WTC11 (cell line): ENCODE measurements around the gene FAM111B. TPM values are rescaled to one million over a fixed set of nuclear protein-coding genes. Genes with fewer than 3 reads are reported as not detected.

Experiments
- ATAC-seq: fragments of 200-7000 bp; cut with Tn5 transposase; 2 replicates; pipeline ENCODE4 v1.10.0; 2021; ENCODE audit warnings: mild to moderate bottlenecking, moderate library complexity
- CTCF ChIA-PET: fragments of 300-600 bp; sonication (Branson Sonifier 250); formaldehyde crosslinking; loops from one replicate; lab custom pipeline; 2021; ENCODE audit warnings: antibody characterized with exemption; lab: Charles Lee
- POLR2A ChIA-PET: fragments of 350-600 bp; sonication (Branson Sonifier 250); formaldehyde crosslinking; loops from one replicate; lab custom pipeline; 2021; ENCODE audit warnings: antibody characterized with exemption; lab: Charles Lee
- DNase-seq: peaks from one replicate; pipeline ENCODE4 v3.0.0; 2021; ENCODE audit warnings: low spot score
- H3K27ac Mint-ChIP-seq: 2 replicates; pipeline ENCODE4 v1.8.0; 2021; ENCODE audit warnings: mixed read lengths
- H3K27me3 Mint-ChIP-seq: 2 replicates; pipeline ENCODE4 v1.8.0; 2021; ENCODE audit warnings: low read depth, mild to moderate bottlenecking, moderate library complexity, mixed read lengths
- H3K36me3 Mint-ChIP-seq: 2 replicates; pipeline ENCODE4 v1.8.0; 2021; ENCODE audit warnings: mixed read lengths
- H3K4me1 Mint-ChIP-seq: 2 replicates; pipeline ENCODE4 v1.8.0; 2022; ENCODE audit warnings: mixed read lengths
- H3K4me3 Mint-ChIP-seq: 2 replicates; pipeline ENCODE4 v1.8.0; 2021; ENCODE audit warnings: mild to moderate bottlenecking, moderate library complexity, mixed read lengths
- H3K9me3 Mint-ChIP-seq: 2 replicates; pipeline ENCODE4 v1.8.0; 2021; ENCODE audit warnings: mixed read lengths
- ATF1 ChIP-seq: sonication (generic); formaldehyde crosslinking; IDR thresholded peaks from 2 replicates; pipeline ENCODE4 v1.8.1; 2023; ENCODE audit warnings: mild to moderate bottlenecking, moderate library complexity, missing genetic modification reagents
- FOXJ3 ChIP-seq: sonication (generic); formaldehyde crosslinking; IDR thresholded peaks from 2 replicates; pipeline ENCODE4 v1.9.0; 2021; ENCODE audit warnings: missing genetic modification reagents, mild to moderate bottlenecking, borderline replicate concordance
- FOXK1 ChIP-seq: sonication (generic); formaldehyde crosslinking; IDR thresholded peaks from 2 replicates; pipeline ENCODE4 v1.8.0; 2022; ENCODE audit warnings: mild to moderate bottlenecking, moderate library complexity, missing genetic modification reagents
- HMGA2 ChIP-seq: fragments of 250-450 bp; sonication (Bioruptor Pico); IDR thresholded peaks from 2 replicates; pipeline ENCODE4 v1.4.0; 2021; ENCODE audit warnings: mild to moderate bottlenecking, moderate library complexity
- MYBL2 ChIP-seq: sonication (generic); formaldehyde crosslinking; IDR thresholded peaks from 2 replicates; pipeline ENCODE4 v1.8.1; 2023; ENCODE audit warnings: mild to moderate bottlenecking, moderate library complexity, missing genetic modification reagents
- NFE2L1 ChIP-seq: sonication (generic); formaldehyde crosslinking; IDR thresholded peaks from 2 replicates; pipeline ENCODE4 v1.8.1; 2023; ENCODE audit warnings: missing genetic modification reagents
- NFYB ChIP-seq: sonication (generic); formaldehyde crosslinking; conservative IDR thresholded peaks from 2 replicates; pipeline ENCODE4 v1.8.0; 2022; ENCODE audit warnings: low read depth, missing genetic modification reagents
- NR1H2 ChIP-seq: sonication (generic); formaldehyde crosslinking; IDR thresholded peaks from 2 replicates; pipeline ENCODE4 v1.9.0; 2021; ENCODE audit warnings: mild to moderate bottlenecking, moderate library complexity, missing genetic modification reagents
- OVOL2 ChIP-seq: fragments of 250-450 bp; sonication (Bioruptor Pico); IDR thresholded peaks from 2 replicates; pipeline ENCODE4 v1.9.0; 2021; ENCODE audit warnings: mild to moderate bottlenecking, borderline replicate concordance
- PRRX2 ChIP-seq: fragments of 250-450 bp; sonication (Bioruptor Pico); IDR thresholded peaks from 2 replicates; pipeline ENCODE4 v1.8.0; 2021; ENCODE audit warnings: mild to moderate bottlenecking
- RELA ChIP-seq: sonication (generic); formaldehyde crosslinking; IDR thresholded peaks from 2 replicates; pipeline ENCODE4 v1.8.1; 2022; ENCODE audit warnings: missing genetic modification reagents, mild to moderate bottlenecking, borderline replicate concordance
- RORB ChIP-seq: fragments of 250-450 bp; sonication (Bioruptor Pico); IDR thresholded peaks from 2 replicates; pipeline ENCODE4 v1.9.0; 2021; ENCODE audit warnings: mild to moderate bottlenecking
- ZBTB21 ChIP-seq: sonication (generic); formaldehyde crosslinking; IDR thresholded peaks from 2 replicates; pipeline ENCODE4 v1.8.1; 2023; ENCODE audit warnings: mild to moderate bottlenecking, missing genetic modification reagents, borderline replicate concordance
- ZNF138 ChIP-seq: sonication (generic); formaldehyde crosslinking; conservative IDR thresholded peaks from 2 replicates; pipeline ENCODE4 v1.8.1; 2022; ENCODE audit warnings: mild to moderate bottlenecking, moderate library complexity, missing genetic modification reagents
- ZNF232 ChIP-seq: sonication (generic); formaldehyde crosslinking; IDR thresholded peaks from 2 replicates; pipeline ENCODE4 v1.8.0; 2022; ENCODE audit warnings: mild to moderate bottlenecking, missing genetic modification reagents
- total RNA-seq: library from RNA; stranded (reverse); gene quantifications from 3 replicates; pipeline ENCODE4 v1.2.3, GENCODE V29; 2021
- TF ChIP-seq, protein P1 (sequence below): sonication (generic); formaldehyde crosslinking; IDR thresholded peaks from 2 replicates; pipeline ENCODE4 v1.8.0; 2022; ENCODE audit warnings: missing genetic modification reagents
- TF ChIP-seq, protein P2 (sequence below): sonication (generic); formaldehyde crosslinking; IDR thresholded peaks from 2 replicates; pipeline ENCODE4 v1.8.1; 2023; ENCODE audit warnings: mild to moderate bottlenecking, moderate library complexity, missing genetic modification reagents
- TF ChIP-seq, protein P3 (sequence below): sonication (generic); formaldehyde crosslinking; conservative IDR thresholded peaks from 2 replicates; pipeline ENCODE4 v1.8.1; 2022; ENCODE audit warnings: mild to moderate bottlenecking, missing genetic modification reagents
- TF ChIP-seq, protein P4 (sequence below): fragments of 250-450 bp; sonication (Bioruptor Pico); IDR thresholded peaks from 2 replicates; pipeline ENCODE4 v2.1.2; 2022; ENCODE audit warnings: mild to moderate bottlenecking, moderate library complexity
- TF ChIP-seq, protein P5 (sequence below): sonication (generic); formaldehyde crosslinking; IDR thresholded peaks from 2 replicates; pipeline ENCODE4 v1.8.0; 2022; ENCODE audit warnings: mild to moderate bottlenecking, missing genetic modification reagents
- TF ChIP-seq, protein P6 (sequence below): sonication (generic); formaldehyde crosslinking; IDR thresholded peaks from 2 replicates; pipeline ENCODE4 v1.8.1; 2022; ENCODE audit warnings: missing genetic modification reagents, borderline replicate concordance
- TF ChIP-seq, protein P7 (sequence below): sonication (generic); formaldehyde crosslinking; IDR thresholded peaks from 2 replicates; pipeline ENCODE4 v1.8.1; 2022; ENCODE audit warnings: low read depth, missing genetic modification reagents, borderline replicate concordance
- TF ChIP-seq, protein P8 (sequence below): sonication (generic); formaldehyde crosslinking; IDR thresholded peaks from 2 replicates; pipeline ENCODE4 v1.8.1; 2023; ENCODE audit warnings: mild to moderate bottlenecking, missing genetic modification reagents, moderate library complexity
- TF ChIP-seq, protein P9 (sequence below): sonication (generic); formaldehyde crosslinking; IDR thresholded peaks from 2 replicates; pipeline ENCODE4 v1.8.0; 2022; ENCODE audit warnings: mild to moderate bottlenecking, missing genetic modification reagents

FAM111B gene
- total RNA-seq, 1 experiment from 2014 or later: 25.5 TPM

DNA sequence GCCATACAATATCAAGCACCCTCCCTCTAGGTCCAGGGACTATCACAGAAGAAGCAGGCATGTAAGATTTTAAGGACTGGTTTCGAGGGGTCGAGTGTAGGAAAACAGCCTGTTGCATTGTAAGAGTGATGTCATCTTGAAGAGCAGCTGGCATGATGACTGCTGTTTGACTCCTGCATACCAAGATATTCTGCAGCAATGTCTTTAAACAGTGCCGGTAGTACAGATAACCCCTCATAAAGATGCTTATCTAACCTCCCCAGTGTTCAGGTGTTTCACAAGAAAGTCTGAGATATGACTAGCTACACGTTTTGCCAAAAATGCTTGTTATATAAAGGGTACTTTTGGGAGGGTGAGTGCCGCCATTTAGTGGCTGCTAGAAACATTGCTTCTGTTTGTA, 47.6 kb downstream of the FAM111B start:
- POLR2A ChIA-PET: no interaction called here

DNA sequence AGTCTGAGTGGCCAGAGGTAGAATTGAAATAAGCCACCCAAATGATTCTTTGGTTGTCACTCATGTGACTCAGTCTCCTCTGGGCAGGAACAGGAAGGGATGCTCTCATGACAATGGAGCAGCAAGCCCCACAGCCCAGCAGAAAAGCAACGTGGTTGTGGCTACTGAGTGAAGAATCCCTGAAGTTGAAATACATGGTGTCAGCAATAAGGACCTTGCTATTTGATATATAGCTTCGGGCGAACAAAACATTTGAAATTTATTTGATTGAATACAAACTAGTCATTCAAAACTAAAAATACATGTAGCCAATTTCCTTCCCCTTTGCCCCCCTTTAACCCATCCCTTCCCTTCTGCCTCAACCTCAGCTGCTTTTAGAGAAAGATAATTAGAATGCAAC, 50.4 kb downstream of the FAM111B start:
- no peak for ATAC-seq
- Mint-ChIP-seq H3K27ac (no peak overlapping the region), H3K27me3 (no peaks in the 10 kb centered on the region), H3K36me3 (peaks cover 11% of the 10 kb centered on the region), H3K4me1 (peaks cover 8% of the 10 kb centered on the region), H3K9me3 (peaks cover 11% of the 10 kb centered on the region), H3K4me3 (no peak overlapping the region)
- DNase-seq: no peak
- ChIA-PET POLR2A (no interaction called here), CTCF (interaction anchor here (1.0 to 3.7 kb wide), 26 partner anchors 9 to 589 kb away, joined by 3 to 64 read pairs (median 10); partner anchors contain the start of genes DTX4, GLYATL1B and OR5A2)
- TF ChIP-seq NR1H2 (CRISPR knock-in tag): no peak
- no peak for TF ChIP-seq RELA (CRISPR knock-in tag)
- TF ChIP-seq, protein P1, sequence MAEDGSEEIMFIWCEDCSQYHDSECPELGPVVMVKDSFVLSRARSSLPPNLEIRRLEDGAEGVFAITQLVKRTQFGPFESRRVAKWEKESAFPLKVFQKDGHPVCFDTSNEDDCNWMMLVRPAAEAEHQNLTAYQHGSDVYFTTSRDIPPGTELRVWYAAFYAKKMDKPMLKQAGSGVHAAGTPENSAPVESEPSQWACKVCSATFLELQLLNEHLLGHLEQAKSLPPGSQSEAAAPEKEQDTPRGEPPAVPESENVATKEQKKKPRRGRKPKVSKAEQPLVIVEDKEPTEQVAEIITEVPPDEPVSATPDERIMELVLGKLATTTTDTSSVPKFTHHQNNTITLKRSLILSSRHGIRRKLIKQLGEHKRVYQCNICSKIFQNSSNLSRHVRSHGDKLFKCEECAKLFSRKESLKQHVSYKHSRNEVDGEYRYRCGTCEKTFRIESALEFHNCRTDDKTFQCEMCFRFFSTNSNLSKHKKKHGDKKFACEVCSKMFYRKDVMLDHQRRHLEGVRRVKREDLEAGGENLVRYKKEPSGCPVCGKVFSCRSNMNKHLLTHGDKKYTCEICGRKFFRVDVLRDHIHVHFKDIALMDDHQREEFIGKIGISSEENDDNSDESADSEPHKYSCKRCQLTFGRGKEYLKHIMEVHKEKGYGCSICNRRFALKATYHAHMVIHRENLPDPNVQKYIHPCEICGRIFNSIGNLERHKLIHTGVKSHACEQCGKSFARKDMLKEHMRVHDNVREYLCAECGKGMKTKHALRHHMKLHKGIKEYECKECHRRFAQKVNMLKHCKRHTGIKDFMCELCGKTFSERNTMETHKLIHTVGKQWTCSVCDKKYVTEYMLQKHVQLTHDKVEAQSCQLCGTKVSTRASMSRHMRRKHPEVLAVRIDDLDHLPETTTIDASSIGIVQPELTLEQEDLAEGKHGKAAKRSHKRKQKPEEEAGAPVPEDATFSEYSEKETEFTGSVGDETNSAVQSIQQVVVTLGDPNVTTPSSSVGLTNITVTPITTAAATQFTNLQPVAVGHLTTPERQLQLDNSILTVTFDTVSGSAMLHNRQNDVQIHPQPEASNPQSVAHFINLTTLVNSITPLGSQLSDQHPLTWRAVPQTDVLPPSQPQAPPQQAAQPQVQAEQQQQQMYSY (CRISPR knock-in tag): no peak
- TF ChIP-seq FOXK1 (CRISPR knock-in tag): no peak
- no peak for TF ChIP-seq NFE2L1
- TF ChIP-seq OVOL2 (CRISPR knock-in tag): no peak
- TF ChIP-seq, protein P2, sequence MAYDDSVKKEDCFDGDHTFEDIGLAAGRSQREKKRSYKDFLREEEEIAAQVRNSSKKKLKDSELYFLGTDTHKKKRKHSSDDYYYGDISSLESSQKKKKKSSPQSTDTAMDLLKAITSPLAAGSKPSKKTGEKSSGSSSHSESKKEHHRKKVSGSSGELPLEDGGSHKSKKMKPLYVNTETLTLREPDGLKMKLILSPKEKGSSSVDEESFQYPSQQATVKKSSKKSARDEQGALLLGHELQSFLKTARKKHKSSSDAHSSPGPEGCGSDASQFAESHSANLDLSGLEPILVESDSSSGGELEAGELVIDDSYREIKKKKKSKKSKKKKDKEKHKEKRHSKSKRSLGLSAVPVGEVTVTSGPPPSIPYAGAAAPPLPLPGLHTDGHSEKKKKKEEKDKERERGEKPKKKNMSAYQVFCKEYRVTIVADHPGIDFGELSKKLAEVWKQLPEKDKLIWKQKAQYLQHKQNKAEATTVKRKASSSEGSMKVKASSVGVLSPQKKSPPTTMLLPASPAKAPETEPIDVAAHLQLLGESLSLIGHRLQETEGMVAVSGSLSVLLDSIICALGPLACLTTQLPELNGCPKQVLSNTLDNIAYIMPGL (CRISPR knock-in tag): no peak
- TF ChIP-seq, protein P3, sequence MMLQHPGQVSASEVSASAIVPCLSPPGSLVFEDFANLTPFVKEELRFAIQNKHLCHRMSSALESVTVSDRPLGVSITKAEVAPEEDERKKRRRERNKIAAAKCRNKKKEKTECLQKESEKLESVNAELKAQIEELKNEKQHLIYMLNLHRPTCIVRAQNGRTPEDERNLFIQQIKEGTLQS: no peak
- TF ChIP-seq, protein P4, sequence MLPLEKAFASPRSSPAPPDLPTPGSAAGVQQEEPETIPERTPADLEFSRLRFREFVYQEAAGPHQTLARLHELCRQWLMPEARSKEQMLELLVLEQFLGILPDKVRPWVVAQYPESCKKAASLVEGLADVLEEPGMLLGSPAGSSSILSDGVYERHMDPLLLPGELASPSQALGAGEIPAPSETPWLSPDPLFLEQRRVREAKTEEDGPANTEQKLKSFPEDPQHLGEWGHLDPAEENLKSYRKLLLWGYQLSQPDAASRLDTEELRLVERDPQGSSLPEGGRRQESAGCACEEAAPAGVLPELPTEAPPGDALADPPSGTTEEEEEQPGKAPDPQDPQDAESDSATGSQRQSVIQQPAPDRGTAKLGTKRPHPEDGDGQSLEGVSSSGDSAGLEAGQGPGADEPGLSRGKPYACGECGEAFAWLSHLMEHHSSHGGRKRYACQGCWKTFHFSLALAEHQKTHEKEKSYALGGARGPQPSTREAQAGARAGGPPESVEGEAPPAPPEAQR: no peak
- TF ChIP-seq PRRX2 (CRISPR knock-in tag): no peak
- TF ChIP-seq, protein P5, sequence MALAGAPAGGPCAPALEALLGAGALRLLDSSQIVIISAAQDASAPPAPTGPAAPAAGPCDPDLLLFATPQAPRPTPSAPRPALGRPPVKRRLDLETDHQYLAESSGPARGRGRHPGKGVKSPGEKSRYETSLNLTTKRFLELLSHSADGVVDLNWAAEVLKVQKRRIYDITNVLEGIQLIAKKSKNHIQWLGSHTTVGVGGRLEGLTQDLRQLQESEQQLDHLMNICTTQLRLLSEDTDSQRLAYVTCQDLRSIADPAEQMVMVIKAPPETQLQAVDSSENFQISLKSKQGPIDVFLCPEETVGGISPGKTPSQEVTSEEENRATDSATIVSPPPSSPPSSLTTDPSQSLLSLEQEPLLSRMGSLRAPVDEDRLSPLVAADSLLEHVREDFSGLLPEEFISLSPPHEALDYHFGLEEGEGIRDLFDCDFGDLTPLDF (CRISPR knock-in tag): no peak
- TF ChIP-seq, protein P6, sequence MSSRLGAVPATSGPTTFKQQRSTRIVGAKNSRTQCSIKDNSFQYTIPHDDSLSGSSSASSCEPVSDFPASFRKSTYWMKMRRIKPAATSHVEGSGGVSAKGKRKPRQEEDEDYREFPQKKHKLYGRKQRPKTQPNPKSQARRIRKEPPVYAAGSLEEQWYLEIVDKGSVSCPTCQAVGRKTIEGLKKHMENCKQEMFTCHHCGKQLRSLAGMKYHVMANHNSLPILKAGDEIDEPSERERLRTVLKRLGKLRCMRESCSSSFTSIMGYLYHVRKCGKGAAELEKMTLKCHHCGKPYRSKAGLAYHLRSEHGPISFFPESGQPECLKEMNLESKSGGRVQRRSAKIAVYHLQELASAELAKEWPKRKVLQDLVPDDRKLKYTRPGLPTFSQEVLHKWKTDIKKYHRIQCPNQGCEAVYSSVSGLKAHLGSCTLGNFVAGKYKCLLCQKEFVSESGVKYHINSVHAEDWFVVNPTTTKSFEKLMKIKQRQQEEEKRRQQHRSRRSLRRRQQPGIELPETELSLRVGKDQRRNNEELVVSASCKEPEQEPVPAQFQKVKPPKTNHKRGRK (CRISPR knock-in tag): no peak

More for the DNA sequence above, 47.6 kb downstream of the FAM111B start:
- ATAC-seq (no peak), DNase-seq (no peak)
- Mint-ChIP-seq H3K4me1 (peaks cover 8% of the 10 kb centered on the region), H3K4me3 (no peak overlapping the region), H3K36me3 (peaks cover 25% of the 10 kb centered on the region), H3K9me3 (no peaks in the 10 kb centered on the region), H3K27ac (no peak overlapping the region), H3K27me3 (no peaks in the 10 kb centered on the region)
- CTCF ChIA-PET: interaction anchor here (0.7 to 1.3 kb wide), 2 partner anchors 19 to 227 kb away, joined by 3 to 4 read pairs; no protein-coding TSS in a partner anchor
- TF ChIP-seq ATF1 (CRISPR knock-in tag) (no peak), FOXK1 (CRISPR knock-in tag) (no peak), MYBL2 (CRISPR knock-in tag) (no peak), RORB (CRISPR knock-in tag) (no peak), ZNF232 (CRISPR knock-in tag) (no peak), ZNF138 (CRISPR knock-in tag) (no peak), ZBTB21 (CRISPR knock-in tag) (no peak), HMGA2 (no peak), FOXJ3 (CRISPR knock-in tag) (no peak), NFYB (no peak)
- TF ChIP-seq, protein P7, sequence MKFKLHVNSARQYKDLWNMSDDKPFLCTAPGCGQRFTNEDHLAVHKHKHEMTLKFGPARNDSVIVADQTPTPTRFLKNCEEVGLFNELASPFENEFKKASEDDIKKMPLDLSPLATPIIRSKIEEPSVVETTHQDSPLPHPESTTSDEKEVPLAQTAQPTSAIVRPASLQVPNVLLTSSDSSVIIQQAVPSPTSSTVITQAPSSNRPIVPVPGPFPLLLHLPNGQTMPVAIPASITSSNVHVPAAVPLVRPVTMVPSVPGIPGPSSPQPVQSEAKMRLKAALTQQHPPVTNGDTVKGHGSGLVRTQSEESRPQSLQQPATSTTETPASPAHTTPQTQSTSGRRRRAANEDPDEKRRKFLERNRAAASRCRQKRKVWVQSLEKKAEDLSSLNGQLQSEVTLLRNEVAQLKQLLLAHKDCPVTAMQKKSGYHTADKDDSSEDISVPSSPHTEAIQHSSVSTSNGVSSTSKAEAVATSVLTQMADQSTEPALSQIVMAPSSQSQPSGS (CRISPR knock-in tag): no peak
- TF ChIP-seq, protein P8, sequence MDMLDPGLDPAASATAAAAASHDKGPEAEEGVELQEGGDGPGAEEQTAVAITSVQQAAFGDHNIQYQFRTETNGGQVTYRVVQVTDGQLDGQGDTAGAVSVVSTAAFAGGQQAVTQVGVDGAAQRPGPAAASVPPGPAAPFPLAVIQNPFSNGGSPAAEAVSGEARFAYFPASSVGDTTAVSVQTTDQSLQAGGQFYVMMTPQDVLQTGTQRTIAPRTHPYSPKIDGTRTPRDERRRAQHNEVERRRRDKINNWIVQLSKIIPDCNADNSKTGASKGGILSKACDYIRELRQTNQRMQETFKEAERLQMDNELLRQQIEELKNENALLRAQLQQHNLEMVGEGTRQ (CRISPR knock-in tag): no peak
- TF ChIP-seq, protein P9, sequence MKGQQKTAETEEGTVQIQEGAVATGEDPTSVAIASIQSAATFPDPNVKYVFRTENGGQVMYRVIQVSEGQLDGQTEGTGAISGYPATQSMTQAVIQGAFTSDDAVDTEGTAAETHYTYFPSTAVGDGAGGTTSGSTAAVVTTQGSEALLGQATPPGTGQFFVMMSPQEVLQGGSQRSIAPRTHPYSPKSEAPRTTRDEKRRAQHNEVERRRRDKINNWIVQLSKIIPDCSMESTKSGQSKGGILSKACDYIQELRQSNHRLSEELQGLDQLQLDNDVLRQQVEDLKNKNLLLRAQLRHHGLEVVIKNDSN (CRISPR knock-in tag): no peak
- TF ChIP-seq, all 79 proteins: peak for 0
